Mucosa of stomach (tissue), 1 donor: ENCODE results near the gene GIGYF2.
"Not testable (repeated sequence)": the region's sequence is repeated elsewhere in the genome, so short reads cannot be mapped to it uniquely, and the experiment has no call there.

Experiments
- H3K27me3 ChIP-seq: one replicate; pipeline ENCODE4 v1.7.0; 2013; ENCODE audit warnings: mild to moderate bottlenecking, low read length; ENCODE audit not compliant: control insufficient read depth, insufficient read depth
- H3K36me3 ChIP-seq: one replicate; pipeline ENCODE4 v1.7.0; 2013; ENCODE audit warnings: low read length; ENCODE audit not compliant: control insufficient read depth, insufficient read depth
- H3K4me1 ChIP-seq: one replicate; pipeline ENCODE4 v1.7.0; 2013; ENCODE audit warnings: mild to moderate bottlenecking, low read length; ENCODE audit not compliant: control insufficient read depth, insufficient read depth
- H3K4me3 ChIP-seq: one replicate; pipeline ENCODE4 v1.7.0; 2013; ENCODE audit warnings: low read length
- H3K9ac ChIP-seq: one replicate; pipeline ENCODE4 v1.7.0; 2013; ENCODE audit warnings: mild to moderate bottlenecking, low read length, moderate library complexity
- H3K9me3 ChIP-seq: one replicate; pipeline ENCODE4 v1.7.0; 2013; ENCODE audit warnings: mild to moderate bottlenecking, low read length, moderate library complexity; ENCODE audit not compliant: control insufficient read depth
- donor health status: Pancreatic carcinoma.

The GIGYF2 gene

GRCh38 chr2:232672588-232672987 is 24.5 kb upstream of the GIGYF2 start:
- H3K27me3 ChIP-seq, result no peaks in the 10 kb centered on the region
- no peaks in the 10 kb centered on the region for H3K4me1 ChIP-seq
- no peaks in the 10 kb centered on the region for H3K9me3 ChIP-seq
- H3K36me3 ChIP-seq, result no peaks in the 10 kb centered on the region
- no peak overlapping the region for H3K4me3 ChIP-seq
- H3K9ac ChIP-seq, result no peak overlapping the region

GRCh38 chr2:232674491-232674890 is 22.6 kb upstream of the GIGYF2 start:
- H3K27me3 ChIP-seq, result no peaks in the 10 kb centered on the region
- H3K36me3 ChIP-seq, result no peaks in the 10 kb centered on the region
- no peak overlapping the region for H3K9ac ChIP-seq
- no peaks in the 10 kb centered on the region for H3K4me1 ChIP-seq
- no peaks in the 10 kb centered on the region for H3K9me3 ChIP-seq
- H3K4me3 ChIP-seq, result no peak overlapping the region

- H3K27me3 ChIP-seq, result no peaks in the 10 kb centered on the region
- H3K4me3 ChIP-seq, result no peak overlapping the region
- H3K9ac ChIP-seq, result no peak overlapping the region
- no peaks in the 10 kb centered on the region for H3K4me1 ChIP-seq
- no peaks in the 10 kb centered on the region for H3K36me3 ChIP-seq
- no peaks in the 10 kb centered on the region for H3K9me3 ChIP-seq
Measured at GRCh38 chr2:232675381-232675780, 21.8 kb upstream of the GIGYF2 start.

GRCh38 chr2:232680006-232680405 is 17.1 kb upstream of the GIGYF2 start:
- Histone ChIP-seq H3K9ac (no peak overlapping the region), H3K4me3 (no peak overlapping the region), H3K4me1 (no peaks in the 10 kb centered on the region), H3K36me3 (no peaks in the 10 kb centered on the region), H3K9me3 (no peaks in the 10 kb centered on the region), H3K27me3 (peaks cover 9% of the 10 kb centered on the region)

- Histone ChIP-seq H3K9ac (no peak overlapping the region), H3K4me1 (no peaks in the 10 kb centered on the region), H3K4me3 (no peak overlapping the region), H3K36me3 (no peaks in the 10 kb centered on the region), H3K27me3 (peaks cover 9% of the 10 kb centered on the region), H3K9me3 (no peaks in the 10 kb centered on the region)
Measured at GRCh38 chr2:232681527-232681926, 15.6 kb upstream of the GIGYF2 start.

GRCh38 chr2:232683368-232683767 is 13.8 kb upstream of the GIGYF2 start:
- Histone ChIP-seq H3K9me3 (no peaks in the 10 kb centered on the region), H3K36me3 (no peaks in the 10 kb centered on the region), H3K4me1 (no peaks in the 10 kb centered on the region), H3K9ac (no peak overlapping the region), H3K4me3 (no peak overlapping the region), H3K27me3 (peaks cover 9% of the 10 kb centered on the region)

GRCh38 chr2:232685391-232685790 is 11.7 kb upstream of the GIGYF2 start:
- not testable (repeated sequence) for H3K9me3 ChIP-seq, H3K36me3 ChIP-seq, H3K27me3 ChIP-seq, H3K9ac ChIP-seq, H3K4me1 ChIP-seq, H3K4me3 ChIP-seq

- no peak overlapping the region for H3K4me3 ChIP-seq
- no peaks in the 10 kb centered on the region for H3K27me3 ChIP-seq
- no peaks in the 10 kb centered on the region for H3K9me3 ChIP-seq
- no peaks in the 10 kb centered on the region for H3K36me3 ChIP-seq
- no peak overlapping the region for H3K9ac ChIP-seq
- H3K4me1 ChIP-seq, result no peaks in the 10 kb centered on the region
Measured at GRCh38 chr2:232687382-232688160, 9.6 kb upstream of the GIGYF2 start.

- H3K4me3 ChIP-seq, result no peak overlapping the region
- H3K9me3 ChIP-seq, result no peaks in the 10 kb centered on the region
- no peaks in the 10 kb centered on the region for H3K4me1 ChIP-seq
- H3K36me3 ChIP-seq, result no peaks in the 10 kb centered on the region
- H3K9ac ChIP-seq, result no peak overlapping the region
- no peaks in the 10 kb centered on the region for H3K27me3 ChIP-seq
Measured at GRCh38 chr2:232688201-232688600, 8.9 kb upstream of the GIGYF2 start.

GRCh38 chr2:232689152-232689910 is 7.8 kb upstream of the GIGYF2 start:
- Histone ChIP-seq H3K4me1 (no peaks in the 10 kb centered on the region), H3K27me3 (no peaks in the 10 kb centered on the region), H3K4me3 (no peak overlapping the region), H3K36me3 (no peaks in the 10 kb centered on the region), H3K9ac (no peak overlapping the region), H3K9me3 (no peaks in the 10 kb centered on the region)

- H3K9me3 ChIP-seq, H3K4me3 ChIP-seq, H3K9ac ChIP-seq, H3K36me3 ChIP-seq, H3K27me3 ChIP-seq, H3K4me1 ChIP-seq: not testable (repeated sequence)
Measured at GRCh38 chr2:232691117-232691516, 6.0 kb upstream of the GIGYF2 start.

GRCh38 chr2:232693344-232693743 is 3.8 kb upstream of the GIGYF2 start:
- no peaks in the 10 kb centered on the region for H3K27me3 ChIP-seq
- no peak overlapping the region for H3K4me3 ChIP-seq
- no peaks in the 10 kb centered on the region for H3K9me3 ChIP-seq
- no peaks in the 10 kb centered on the region for H3K36me3 ChIP-seq
- no peak overlapping the region for H3K9ac ChIP-seq
- H3K4me1 ChIP-seq, result peaks cover 7% of the 10 kb centered on the region
